Sigmoid colon (tissue), 7 donors: Measurements from ENCODE around the gene KLHL26. TPM values are rescaled to one million over a fixed set of nuclear protein-coding genes. Genes with fewer than 3 reads are reported as not detected.
"Not testable (repeated sequence)": the region's sequence is repeated elsewhere in the genome, so short reads cannot be mapped to it uniquely, and the experiment has no call there.

Experiments used
- DNase-seq: peaks from one replicate; pipeline ENCODE4 v3.0.0-alpha.2; 2019
- H3K27ac ChIP-seq, 4 donors: fragments of 200-600 bp; sonication (generic); one replicate each; pipeline ENCODE4 v1.5.1; 2016 to 2019; ENCODE audit warnings: mild to moderate bottlenecking in 1 of 4
- H3K27me3 ChIP-seq, 3 donors: fragments of 200-600 bp; sonication (generic); one replicate each; pipeline ENCODE4 v1.5.1; 2019; ENCODE audit warnings: mild to moderate bottlenecking in 1 of 3
- H3K36me3 ChIP-seq, 4 donors: fragments of 200-600 bp; sonication (generic); one replicate each; pipeline ENCODE4 v1.5.1; 2016 to 2019
- H3K4me1 ChIP-seq, 4 donors: fragments of 200-600 bp; sonication (generic); one replicate each; pipeline ENCODE4 v1.5.1; 2017 to 2019
- H3K4me3 ChIP-seq, 4 donors: fragments of 200-600 bp; sonication (generic); one replicate each; pipeline ENCODE4 v1.5.1; 2017 to 2019; ENCODE audit warnings: mild to moderate bottlenecking in 2 of 4, moderate library complexity in 1 of 4
- H3K9me3 ChIP-seq, 4 donors: fragments of 200-600 bp in 3 of 4; sonication (generic) in 3 of 4; one replicate each; pipeline versions ENCODE4 v1.5.1 to v1.6.1; 2013 to 2019
- EP300 ChIP-seq, 4 donors: sonication (generic); formaldehyde crosslinking; IDR thresholded peaks; one replicate each; pipeline ENCODE4 v1.6.1; 2017; ENCODE audit warnings: antibody characterized with exemption in 4 of 4
- POLR2A ChIP-seq, 2 donors: fragments of 450-650 bp; IDR thresholded peaks; one replicate each; pipeline ENCODE4 v1.6.1; 2016; ENCODE audit warnings: antibody characterized with exemption in 2 of 2, mild to moderate bottlenecking in 2 of 2, moderate library complexity in 2 of 2
- POLR2AphosphoS5 ChIP-seq, 4 donors: sonication (generic); formaldehyde crosslinking; IDR thresholded peaks; one replicate each; pipeline ENCODE4 v1.6.1; 2017; ENCODE audit warnings: antibody characterized with exemption in 4 of 4
- WGBS, 2 donors: extraction: QIAGEN DNeasy Blood & Tissue Kit; methylation state at CpG; one replicate each; pipeline ENCODE4 v1.1.7; 2013; 5-methylcytosine and 5-hydroxymethylcytosine counted together
- intact Hi-C: fragments of 100-400 bp; cut with DNase I; formaldehyde crosslinking; loops from one replicate; pipeline ENCODE4 v1.15.1; 2023
- polyA plus RNA-seq, 3 donors: library from polyadenylated mRNA; stranded (reverse); fragments of 200-250 nt; gene quantifications; one replicate each; pipeline ENCODE4 v1.2.3, GENCODE V29; 2013
- total RNA-seq, 4 donors: library from RNA; depleted of rRNA; stranded (reverse); fragments of >200 nt; gene quantifications; one replicate each; pipeline ENCODE4 v1.1.0, GENCODE V29; 2016
- TF ChIP-seq, protein P1 (sequence below), 4 experiments: fragments of 450-650 bp in 3 of 4; fragments of 200-600 bp in 1 of 4; IDR thresholded peaks; one replicate each; pipeline ENCODE4 v1.5.1; 2016 to 2019; ENCODE audit warnings: antibody characterized with exemption in 4 of 4, mild to moderate bottlenecking in 3 of 4, moderate library complexity in 2 of 4
- donor health status: healthy with polysubstance abuse.
- donor health status: Bipolar disorder and iron deficiency.
- donor health status: healthy.

Gene KLHL26
- total and polyA plus RNA-seq, 7 donors: 1.6 to 8.3 (median 4.8) TPM

- peaks cover 0 to 20% (median 19%) of the 10 kb centered on the region in 4 donors for H3K4me1 ChIP-seq
- H3K4me3 ChIP-seq: no peak overlapping the region
- WGBS, 2 donors: 12 to 13% methylated on average over 21 of the region's 21 CpGs
- no peak overlapping the region for H3K27ac ChIP-seq
- DNase-seq: no peak
- no peaks in the 10 kb centered on the region for H3K9me3 ChIP-seq
- no peaks in the 10 kb centered on the region for H3K36me3 ChIP-seq
- peaks cover 12 to 63% (median 36%) of the 10 kb centered on the region in 3 donors for H3K27me3 ChIP-seq
- TF ChIP-seq, protein P1, sequence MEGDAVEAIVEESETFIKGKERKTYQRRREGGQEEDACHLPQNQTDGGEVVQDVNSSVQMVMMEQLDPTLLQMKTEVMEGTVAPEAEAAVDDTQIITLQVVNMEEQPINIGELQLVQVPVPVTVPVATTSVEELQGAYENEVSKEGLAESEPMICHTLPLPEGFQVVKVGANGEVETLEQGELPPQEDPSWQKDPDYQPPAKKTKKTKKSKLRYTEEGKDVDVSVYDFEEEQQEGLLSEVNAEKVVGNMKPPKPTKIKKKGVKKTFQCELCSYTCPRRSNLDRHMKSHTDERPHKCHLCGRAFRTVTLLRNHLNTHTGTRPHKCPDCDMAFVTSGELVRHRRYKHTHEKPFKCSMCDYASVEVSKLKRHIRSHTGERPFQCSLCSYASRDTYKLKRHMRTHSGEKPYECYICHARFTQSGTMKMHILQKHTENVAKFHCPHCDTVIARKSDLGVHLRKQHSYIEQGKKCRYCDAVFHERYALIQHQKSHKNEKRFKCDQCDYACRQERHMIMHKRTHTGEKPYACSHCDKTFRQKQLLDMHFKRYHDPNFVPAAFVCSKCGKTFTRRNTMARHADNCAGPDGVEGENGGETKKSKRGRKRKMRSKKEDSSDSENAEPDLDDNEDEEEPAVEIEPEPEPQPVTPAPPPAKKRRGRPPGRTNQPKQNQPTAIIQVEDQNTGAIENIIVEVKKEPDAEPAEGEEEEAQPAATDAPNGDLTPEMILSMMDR (IDR thresholded peaks at IDR 0.05): no peak
- TF ChIP-seq POLR2A (IDR thresholded peaks at IDR 0.05) (no peak), POLR2AphosphoS5 (IDR thresholded peaks at IDR 0.05) (no peak), EP300 (IDR thresholded peaks at IDR 0.05) (no peak)
- intact Hi-C loops: no loop called here
Measured at GRCh38 chr19:18596752-18597157, 40.1 kb upstream of the KLHL26 start.

- no peaks in the 10 kb centered on the region for H3K36me3 ChIP-seq
- peaks cover 12 to 76% (median 43%) of the 10 kb centered on the region in 3 donors for H3K27me3 ChIP-seq
- no peaks in the 10 kb centered on the region for H3K9me3 ChIP-seq
- 46 to 48% methylated on average over 25 of the region's 25 CpGs for WGBS, 2 donors
- H3K4me1 ChIP-seq: peaks cover 0 to 20% (median 19%) of the 10 kb centered on the region in 4 donors
- DNase-seq: no peak
- intact Hi-C loops: no loop called here
- H3K27ac ChIP-seq: no peak overlapping the region
- TF ChIP-seq, protein P1 (IDR thresholded peaks at IDR 0.05): no peak
- no peak for TF ChIP-seq POLR2AphosphoS5 (IDR thresholded peaks at IDR 0.05)
- TF ChIP-seq EP300 (IDR thresholded peaks at IDR 0.05): no peak
- TF ChIP-seq POLR2A (IDR thresholded peaks at IDR 0.05): no peak
- no peak overlapping the region for H3K4me3 ChIP-seq
Measured at GRCh38 chr19:18597809-18598660, 38.8 kb upstream of the KLHL26 start.

DNA sequence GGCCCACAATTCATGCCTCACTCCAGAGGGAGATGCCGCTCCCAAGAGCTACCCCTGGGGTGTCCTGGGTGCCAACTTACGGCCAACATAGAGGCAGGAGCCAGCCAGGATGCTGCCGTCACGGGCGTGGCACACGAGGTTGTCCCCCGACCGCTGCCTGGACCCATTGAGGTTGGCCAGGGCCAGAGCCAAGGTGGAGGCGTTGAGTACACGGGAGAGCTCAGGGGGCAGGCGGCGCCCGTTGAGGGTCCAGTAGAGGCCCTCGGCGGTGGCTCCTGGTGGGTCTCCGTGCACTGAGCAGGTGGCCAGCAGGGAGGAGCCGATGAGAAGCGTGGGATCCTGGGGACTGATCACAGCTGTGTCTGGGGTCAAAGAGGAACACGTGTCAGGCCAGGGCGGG lies 37.3 kb upstream of the KLHL26 start:
- H3K27me3 ChIP-seq: peaks cover 21 to 90% (median 54%) of the 10 kb centered on the region in 3 donors
- intact Hi-C loops: no loop called here
- no peak for TF ChIP-seq EP300 (IDR thresholded peaks at IDR 0.05)
- TF ChIP-seq POLR2A (IDR thresholded peaks at IDR 0.05): no peak
- TF ChIP-seq POLR2AphosphoS5 (IDR thresholded peaks at IDR 0.05): no peak
- TF ChIP-seq, protein P1 (IDR thresholded peaks at IDR 0.05): no peak
- H3K36me3 ChIP-seq: no peaks in the 10 kb centered on the region
- H3K27ac ChIP-seq: no peak overlapping the region
- no peak overlapping the region for H3K4me3 ChIP-seq
- no peak for DNase-seq
- no peaks in the 10 kb centered on the region for H3K9me3 ChIP-seq
- H3K4me1 ChIP-seq: peaks cover 0 to 18% (median 17%) of the 10 kb centered on the region in 4 donors
- WGBS, 2 donors: 72 to 87% methylated on average over 20 of the region's 20 CpGs

DNA sequence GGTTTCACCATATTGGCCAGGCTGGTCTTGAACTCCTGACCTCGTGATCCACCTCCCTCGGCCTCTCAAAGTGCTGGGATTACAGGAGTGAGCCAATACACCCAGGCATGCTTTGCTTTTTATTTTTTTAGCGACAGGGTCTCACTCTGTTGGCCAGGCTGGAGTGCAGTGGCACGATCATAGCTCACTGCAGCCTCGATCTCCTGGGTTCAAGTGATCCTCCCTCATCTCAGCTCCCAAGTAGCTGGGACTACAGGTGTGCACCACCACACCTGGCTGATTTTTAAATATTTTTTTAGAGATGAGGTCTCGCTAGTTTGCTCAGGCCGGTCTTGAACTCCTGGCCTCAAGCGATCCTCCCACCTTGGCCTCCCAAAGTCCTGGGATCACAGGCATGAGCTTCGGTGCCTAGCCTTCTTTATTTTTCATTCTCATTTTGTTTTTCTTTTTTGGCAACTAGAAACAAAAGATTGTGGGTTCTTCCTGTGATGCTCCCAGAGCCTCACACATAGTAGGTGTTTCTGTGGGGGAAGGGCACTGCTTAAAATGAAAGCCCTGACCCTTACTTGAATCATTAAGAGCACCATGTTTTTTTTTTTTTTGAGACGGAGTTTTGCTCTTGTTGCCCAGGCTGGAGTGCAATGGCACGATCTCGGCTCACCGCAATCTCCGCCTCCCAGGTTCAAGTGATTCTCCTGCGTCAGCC lies 36.0 kb upstream of the KLHL26 start:
- H3K36me3 ChIP-seq, H3K27ac ChIP-seq, DNase-seq, H3K9me3 ChIP-seq, intact Hi-C loops, H3K4me3 ChIP-seq: not testable (repeated sequence)
- Histone ChIP-seq H3K4me1 (peaks cover 0 to 15% (median 12%) of the 10 kb centered on the region in 4 donors), H3K27me3 (peaks cover 34 to 98% (median 68%) of the 10 kb centered on the region in 3 donors)
- 88 to 92% methylated on average over 15 of the region's 15 CpGs for WGBS, 2 donors

DNA sequence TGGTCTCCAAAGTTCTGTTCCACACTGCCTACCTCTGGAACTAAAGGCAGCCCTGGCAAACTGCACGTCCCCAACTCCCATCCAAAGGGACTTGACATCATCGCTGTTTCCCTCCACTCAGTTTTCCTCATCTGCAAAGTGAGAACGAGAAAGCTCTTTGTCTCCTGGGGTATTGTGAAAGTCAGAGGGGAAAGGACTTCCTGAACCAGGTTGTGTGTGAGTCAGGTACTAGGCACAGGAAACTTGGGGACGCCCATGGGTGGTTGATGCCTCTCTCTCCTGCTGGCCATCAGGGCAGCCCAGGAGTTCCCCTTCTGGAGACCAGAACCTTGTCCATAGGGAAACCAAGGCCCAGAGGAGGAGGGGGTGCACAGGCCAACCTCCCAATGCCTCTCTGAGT lies 35.0 kb upstream of the KLHL26 start:
- no peak for DNase-seq
- intact Hi-C loops: no loop called here
- Histone ChIP-seq H3K4me1 (peaks cover 0 to 21% (median 18%) of the 10 kb centered on the region in 4 donors), H3K27ac (no peak overlapping the region), H3K27me3 (peaks cover 40 to 95% (median 74%) of the 10 kb centered on the region in 3 donors), H3K36me3 (no peaks in the 10 kb centered on the region), H3K4me3 (no peak overlapping the region), H3K9me3 (no peaks in the 10 kb centered on the region)
- TF ChIP-seq EP300 (IDR thresholded peaks at IDR 0.05) (no peak), POLR2A (IDR thresholded peaks at IDR 0.05) (no peak), POLR2AphosphoS5 (IDR thresholded peaks at IDR 0.05) (no peak)
- TF ChIP-seq, protein P1 (IDR thresholded peaks at IDR 0.05): no peak
- 81 to 85% methylated on average over 4 of the region's 4 CpGs for WGBS, 2 donors
